Lung (tissue), 12 donors: ENCODE measurements around the gene ATP8B1. TPM values are rescaled to one million over a fixed set of nuclear protein-coding genes. Genes with fewer than 3 reads are reported as not detected.
A peak's percentile ranks its signal among the peaks of the same experiment; 100 is the strongest.

Experiments
- ATAC-seq: fragments of 200-7000 bp; cut with Tn5 transposase; one replicate; pipeline ENCODE4 v1.9.1; 2020; ENCODE audit warnings: moderate number of reproducible peaks; ENCODE audit not compliant: insufficient read depth, low FRiP score
- DNase-seq, 3 donors: peaks; one replicate each; pipeline ENCODE4 v3.0.0-alpha.2; 2013 to 2017
- H3K27ac ChIP-seq, 2 donors: one replicate each; pipeline ENCODE4 v1.5.1; 2013; ENCODE audit warnings: mild to moderate bottlenecking in 2 of 2, moderate library complexity in 2 of 2, control low read depth in 1 of 2, inconsistent platforms in 1 of 2, low read depth in 1 of 2, low read length in 1 of 2
- H3K27me3 ChIP-seq, 3 donors: one replicate each; pipeline ENCODE4 v1.5.1; 2013; ENCODE audit warnings: low read length in 2 of 3; ENCODE audit not compliant: control insufficient read depth in 3 of 3, insufficient read depth in 3 of 3
- H3K36me3 ChIP-seq, 4 donors: one replicate each; pipeline ENCODE4 v1.5.1; 2013; ENCODE audit warnings: low read length in 4 of 4, mild to moderate bottlenecking in 1 of 4, moderate library complexity in 1 of 4; ENCODE audit not compliant: control insufficient read depth in 4 of 4, insufficient read depth in 4 of 4
- H3K4me1 ChIP-seq, 5 donors: one replicate each; pipeline ENCODE4 v1.5.1; 2013; ENCODE audit warnings: low read length in 5 of 5, mild to moderate bottlenecking in 2 of 5, moderate library complexity in 1 of 5; ENCODE audit not compliant: control insufficient read depth in 5 of 5, insufficient read depth in 5 of 5
- H3K4me3 ChIP-seq: one replicate; pipeline ENCODE4 v1.5.1; 2013; ENCODE audit warnings: mild to moderate bottlenecking, control low read depth, moderate library complexity
- H3K9ac ChIP-seq, 2 donors: one replicate each; pipeline ENCODE4 v1.5.1; 2013; ENCODE audit warnings: low read length in 2 of 2, control low read depth in 1 of 2; ENCODE audit not compliant: insufficient read depth in 1 of 2
- H3K9me3 ChIP-seq, 4 donors: one replicate each; pipeline ENCODE4 v1.5.1; 2013; ENCODE audit warnings: low read length in 3 of 4, mild to moderate bottlenecking in 1 of 4, moderate library complexity in 1 of 4; ENCODE audit not compliant: control insufficient read depth in 4 of 4, insufficient read depth in 3 of 4
- CTCF ChIP-seq: IDR thresholded peaks from 2 replicates; pipeline ENCODE4 v1.5.1; 2012; ENCODE audit warnings: mild to moderate bottlenecking; ENCODE audit errors: control extremely low read depth, extremely low read depth
- WGBS, 2 donors: extraction: QIAGEN DNeasy Blood & Tissue Kit; methylation state at CpG; one replicate each; pipeline ENCODE4 v1.1.7; 2013; 5-methylcytosine and 5-hydroxymethylcytosine counted together
- polyA plus RNA-seq, 2 donors: library from polyadenylated mRNA; stranded (reverse); fragments of 200-250 nt; gene quantifications; one replicate each; pipeline ENCODE4 v1.2.1, GENCODE V29; 2013
- total RNA-seq, 2 donors: library from RNA; depleted of rRNA in 1 of 2; stranded (reverse); fragments of >200 nt in 1 of 2; gene quantifications; one replicate each; pipeline ENCODE4 v1.2.1, GENCODE V29; 2014 to 2021
- donor health status: control.
- donor health status: control.
- donor health status: Bipolar disorder and iron deficiency.
- donor health status: healthy.
- donor health status: DM: yes; HTN: yes; CAD: no.

The ATP8B1 gene
- total and polyA plus RNA-seq, 4 donors = 7.3 to 42.0 (median 18.2) TPM

DNA sequence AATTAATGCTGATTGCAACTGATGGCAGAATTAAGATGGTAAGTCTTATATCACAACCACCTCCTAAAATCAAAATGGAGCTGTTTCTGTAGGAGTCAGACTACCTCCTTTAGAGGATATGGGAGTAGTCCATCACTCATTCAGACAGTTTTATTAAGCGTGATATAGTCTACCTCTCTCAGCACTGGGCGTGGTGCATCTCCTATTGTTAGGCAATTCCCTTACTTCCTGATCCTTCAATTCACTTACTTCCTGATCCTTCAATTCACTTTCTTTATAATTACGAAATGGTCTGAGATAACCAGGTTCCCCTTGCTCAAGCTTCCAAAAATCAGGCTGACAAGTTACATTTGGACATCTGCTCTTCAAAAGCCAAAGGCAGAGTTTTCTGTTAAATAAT is 31.9 kb downstream of the ATP8B1 start:
- no peak for DNase-seq
- ATAC-seq = no peak
- Histone ChIP-seq H3K9ac (no peak overlapping the region), H3K9me3 (no peaks in the 10 kb centered on the region), H3K4me1 (peaks cover 2 to 24% (median 4%) of the 10 kb centered on the region in 5 donors), H3K36me3 (peaks cover 0 to 2% (median 0%) of the 10 kb centered on the region in 4 donors), H3K4me3 (no peak overlapping the region), H3K27ac (no peak overlapping the region), H3K27me3 (no peaks in the 10 kb centered on the region)
- 23 to 24% methylated on average over 3 of the region's 3 CpGs for WGBS, 2 donors
- no peak for TF ChIP-seq CTCF

DNA sequence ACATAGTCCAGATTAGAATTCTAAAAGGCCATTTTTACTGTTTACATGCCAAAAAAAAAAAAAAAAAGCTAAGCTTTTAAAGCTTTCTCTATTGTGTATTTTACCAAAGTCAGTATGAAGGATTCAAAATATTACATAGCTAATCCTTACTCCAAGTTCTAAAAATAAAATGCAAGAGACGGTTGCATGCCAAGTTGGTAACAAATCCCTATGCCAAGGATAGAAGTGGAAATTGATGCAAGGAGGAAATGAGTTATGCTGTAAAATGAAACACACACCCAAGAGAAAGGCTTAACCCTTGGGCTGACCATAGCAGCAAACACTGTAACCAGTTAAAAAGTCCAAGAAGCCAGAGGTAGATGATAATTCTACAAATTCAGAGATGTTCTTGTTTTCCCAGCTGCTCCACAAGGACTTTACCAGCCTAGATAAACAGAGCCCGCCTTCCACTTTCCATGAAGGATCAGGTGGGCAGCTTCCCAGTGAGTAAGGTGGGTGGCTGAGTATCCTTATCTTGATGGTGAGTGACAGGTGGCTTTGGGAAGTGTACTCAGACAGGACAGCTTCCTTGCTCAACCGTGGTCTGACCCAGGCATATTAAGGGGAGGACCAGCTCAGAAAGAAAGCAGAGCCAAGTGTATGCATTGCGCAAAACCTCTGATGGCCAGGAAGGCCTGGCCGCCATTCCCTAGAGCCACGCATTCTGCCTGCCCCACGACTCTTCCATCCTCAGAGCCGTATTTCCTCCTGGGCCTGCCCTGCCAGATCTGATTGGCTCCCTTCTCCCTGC is 34.4 kb downstream of the ATP8B1 start:
- Histone ChIP-seq H3K36me3 (peaks cover 0 to 2% (median 0%) of the 10 kb centered on the region in 4 donors), H3K9me3 (no peaks in the 10 kb centered on the region), H3K4me1 (peaks cover 0 to 19% (median 3%) of the 10 kb centered on the region in 5 donors), H3K27ac (peak overlapping the region; percentile 59 to 65), H3K4me3 (no peak overlapping the region), H3K27me3 (no peaks in the 10 kb centered on the region), H3K9ac (no peak overlapping the region)
- ATAC-seq (no peak), DNase-seq (peak in 1 of 3 donors; percentile 56)
- WGBS, 2 donors = 48 to 68% methylated on average over 8 of the region's 8 CpGs
- TF ChIP-seq CTCF = no peak

DNA sequence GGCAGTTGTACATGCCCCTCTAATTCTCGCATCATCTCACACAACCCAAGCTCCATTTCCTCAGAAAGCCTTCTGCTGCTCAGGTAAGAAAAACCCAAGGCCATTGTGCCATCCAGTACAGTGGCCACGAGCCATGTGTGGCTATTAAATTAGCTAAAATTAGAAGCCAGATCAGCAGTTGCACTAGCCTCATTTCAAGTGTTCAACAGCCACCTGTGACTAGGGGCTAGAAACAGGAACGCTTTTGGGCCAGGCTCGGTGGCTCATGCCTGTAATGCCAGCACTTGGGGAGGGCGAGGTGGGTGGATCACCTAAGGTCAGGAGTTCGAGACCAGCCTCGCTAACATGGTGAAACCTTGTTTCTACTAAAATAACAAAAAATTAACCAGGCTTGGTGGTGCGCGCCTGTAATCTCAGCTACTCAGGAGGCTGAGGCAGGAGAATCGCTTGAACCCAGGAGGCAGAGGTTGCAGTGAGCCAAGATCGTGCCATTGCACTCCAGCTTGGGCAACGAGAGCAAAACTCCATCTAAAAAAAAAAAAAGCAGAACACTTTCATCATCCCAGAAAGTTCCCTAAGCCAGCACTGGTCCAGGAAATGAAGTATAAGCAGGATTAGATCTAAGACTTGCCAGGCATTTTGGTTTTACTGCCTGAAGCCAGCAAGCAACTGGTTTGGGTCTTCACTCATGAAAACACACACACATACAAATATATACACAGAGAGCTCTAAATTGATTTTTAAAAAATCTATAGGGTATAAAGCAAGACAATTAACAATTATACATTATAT is 35.7 kb downstream of the ATP8B1 start:
- DNase-seq = no peak
- Histone ChIP-seq H3K27me3 (no peaks in the 10 kb centered on the region), H3K27ac (no peak overlapping the region), H3K36me3 (peaks cover 0 to 2% (median 0%) of the 10 kb centered on the region in 4 donors), H3K9me3 (no peaks in the 10 kb centered on the region), H3K9ac (no peak overlapping the region), H3K4me3 (no peak overlapping the region), H3K4me1 (peaks cover 0 to 14% (median 3%) of the 10 kb centered on the region in 5 donors)
- 87% methylated on average over 12 of the region's 12 CpGs for WGBS, 2 donors
- TF ChIP-seq CTCF = no peak
- ATAC-seq = no peak
